Retina (tissue), 1 donor: ENCODE results near the gene MED29.

Experiments
- DNase-seq: peaks from one replicate; pipeline ENCODE4 v3.0.0-alpha.2; 2016

MED29 gene

GRCh38 chr19:39412100-39412866 lies 21.1 kb downstream of the MED29 start, which contains the start of gene PLEKHG2:
PLEKHG2 (plus strand) TSS chr19:39412669; CDS start chr19:39414087, 1,418 bp downstream.
- peak; percentile 100 for DNase-seq

GRCh38 chr19:39412867-39413271 lies 21.7 kb downstream of the MED29 start:
- DNase-seq: no peak

GRCh38 chr19:39413272-39413910 lies 22.2 kb downstream of the MED29 start:
- DNase-seq: peak; percentile 71

- DNase-seq: peak; percentile 73
Observed at GRCh38 chr19:39413911-39414608, 22.9 kb downstream of the MED29 start.

GRCh38 chr19:39415111-39416046 lies 24.2 kb downstream of the MED29 start:
- DNase-seq: no peak

- DNase-seq: no peak
Observed at GRCh38 chr19:39416152-39417120, 25.3 kb downstream of the MED29 start.

- no peak for DNase-seq
Observed at GRCh38 chr19:39417463-39418181, 26.4 kb downstream of the MED29 start.

- no peak for DNase-seq
Observed at GRCh38 chr19:39419003-39419402, 27.8 kb downstream of the MED29 start.

- DNase-seq: no peak
Observed at GRCh38 chr19:39420769-39421168, 29.6 kb downstream of the MED29 start.

- no peak for DNase-seq
Observed at GRCh38 chr19:39422020-39422419, 30.8 kb downstream of the MED29 start.

GRCh38 chr19:39423258-39424086 lies 32.3 kb downstream of the MED29 start:
- no peak for DNase-seq

GRCh38 chr19:39424934-39425333 lies 33.8 kb downstream of the MED29 start:
- no peak for DNase-seq

GRCh38 chr19:39425744-39426143 lies 34.6 kb downstream of the MED29 start:
- no peak for DNase-seq

GRCh38 chr19:39426170-39426569 lies 35.0 kb downstream of the MED29 start:
- DNase-seq: peak; percentile 34

- DNase-seq: no peak
Observed at GRCh38 chr19:39427707-39428106, 36.5 kb downstream of the MED29 start.

GRCh38 chr19:39428283-39429112 lies 37.3 kb downstream of the MED29 start:
- peak; percentile 61 for DNase-seq

- DNase-seq: no peak
Observed at GRCh38 chr19:39430675-39431593, 39.8 kb downstream of the MED29 start.

GRCh38 chr19:39432677-39433025 lies 41.5 kb downstream of the MED29 start:
- DNase-seq: no peak
